Vagina (tissue), 2 donors: Measurements from ENCODE around the gene BCKDK. TPM values are rescaled to one million over a fixed set of nuclear protein-coding genes. Genes with fewer than 3 reads are reported as not detected.
"Not testable (repeated sequence)": the region's sequence is repeated elsewhere in the genome, so short reads cannot be mapped to it uniquely, and the experiment has no call there.

Experiments
- DNase-seq, 2 donors: peaks; one replicate each; pipeline ENCODE4 v3.0.0-alpha.2; 2017; ENCODE audit errors: extremely low spot score in 2 of 2
- H3K27ac ChIP-seq: fragments of 200-600 bp; sonication (generic); one replicate; pipeline ENCODE4 v1.5.1; 2019
- H3K27me3 ChIP-seq: fragments of 200-600 bp; sonication (generic); one replicate; pipeline ENCODE4 v1.5.1; 2019
- H3K36me3 ChIP-seq, 2 donors: fragments of 200-600 bp; sonication (generic); one replicate each; pipeline ENCODE4 v1.5.1; 2017 to 2019
- H3K4me1 ChIP-seq: fragments of 200-600 bp; sonication (generic); one replicate; pipeline ENCODE4 v1.5.1; 2019
- H3K4me3 ChIP-seq, 2 donors: fragments of 200-600 bp; sonication (generic); 1 replicate in 1 of 2; 2 replicates in 1 of 2; pipeline ENCODE4 v1.5.1; 2016 to 2019
- H3K9me3 ChIP-seq: fragments of 200-600 bp; sonication (generic); one replicate; pipeline ENCODE4 v1.5.1; 2019
- POLR2A ChIP-seq, 2 donors: fragments of 450-650 bp; IDR thresholded peaks; one replicate each; pipeline ENCODE4 v1.6.1; 2017; ENCODE audit warnings: antibody characterized with exemption in 2 of 2, mild to moderate bottlenecking in 2 of 2, moderate library complexity in 2 of 2
- POLR2AphosphoS5 ChIP-seq, 2 donors: sonication (generic); formaldehyde crosslinking; IDR thresholded peaks; one replicate each; pipeline ENCODE4 v1.9.0; 2017; ENCODE audit warnings: antibody characterized with exemption in 2 of 2, mild to moderate bottlenecking in 2 of 2, low read depth in 1 of 2; ENCODE audit not compliant: insufficient read depth in 1 of 2
- intact Hi-C: fragments of 100-400 bp; cut with DNase I; formaldehyde crosslinking; loops from one replicate; pipeline ENCODE4 v1.15.1; 2023
- total RNA-seq: library from RNA; depleted of rRNA; stranded (reverse); fragments of >200 nt; gene quantifications from one replicate; pipeline ENCODE4 v1.2.3, GENCODE V29; 2016
- TF ChIP-seq, protein P1 (sequence below), 3 experiments: fragments of 450-650 bp in 2 of 3; fragments of 200-600 bp in 1 of 3; sonication (generic) in 1 of 3; IDR thresholded peaks; one replicate each; pipeline ENCODE4 v1.5.1; 2017 to 2019; ENCODE audit warnings: antibody characterized with exemption in 3 of 3, mild to moderate bottlenecking in 2 of 3, moderate library complexity in 2 of 3

Gene BCKDK
- total RNA-seq, 1 donor from 2014 or later, result 48.9 TPM

DNA sequence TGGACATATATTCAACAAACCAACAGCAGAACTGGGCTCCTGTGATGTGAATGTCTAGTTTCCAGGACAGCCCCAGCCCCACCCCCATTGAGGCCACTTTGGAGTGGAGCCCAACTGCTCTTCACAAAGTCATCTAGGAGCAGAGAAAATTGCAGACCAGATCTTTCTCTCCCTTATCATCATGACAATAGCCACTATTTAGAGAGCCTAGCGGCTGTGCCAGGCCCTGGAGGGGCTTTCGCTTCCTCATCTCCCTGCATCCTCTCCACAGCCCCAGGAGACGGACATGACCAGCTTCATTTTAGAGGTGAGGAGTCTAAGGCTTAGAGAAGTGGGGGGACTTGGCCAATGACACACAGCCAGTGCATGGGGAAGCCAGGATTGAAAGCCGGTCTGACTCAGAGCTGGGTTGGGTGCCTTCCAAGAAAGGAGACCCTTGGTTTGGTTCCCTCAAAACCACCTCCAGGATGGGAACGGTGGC lies 25.9 kb downstream of the BCKDK start:
- Histone ChIP-seq H3K4me3 (peak overlapping the region in 1 of 2 donors; percentile 48), H3K27me3 (no peaks in the 10 kb centered on the region), H3K36me3 (peaks cover 0 to 27% of the 10 kb centered on the region in 2 donors), H3K4me1 (peaks cover 49% of the 10 kb centered on the region), H3K9me3 (no peaks in the 10 kb centered on the region), H3K27ac (peak overlapping the region; percentile 86)
- TF ChIP-seq POLR2AphosphoS5 (IDR thresholded peaks at IDR 0.05; ENCODE audit: insufficient read depth in 1 of 2, low read depth in 1 of 2) (no peak), POLR2A (IDR thresholded peaks at IDR 0.05) (no peak)
- TF ChIP-seq, protein P1, sequence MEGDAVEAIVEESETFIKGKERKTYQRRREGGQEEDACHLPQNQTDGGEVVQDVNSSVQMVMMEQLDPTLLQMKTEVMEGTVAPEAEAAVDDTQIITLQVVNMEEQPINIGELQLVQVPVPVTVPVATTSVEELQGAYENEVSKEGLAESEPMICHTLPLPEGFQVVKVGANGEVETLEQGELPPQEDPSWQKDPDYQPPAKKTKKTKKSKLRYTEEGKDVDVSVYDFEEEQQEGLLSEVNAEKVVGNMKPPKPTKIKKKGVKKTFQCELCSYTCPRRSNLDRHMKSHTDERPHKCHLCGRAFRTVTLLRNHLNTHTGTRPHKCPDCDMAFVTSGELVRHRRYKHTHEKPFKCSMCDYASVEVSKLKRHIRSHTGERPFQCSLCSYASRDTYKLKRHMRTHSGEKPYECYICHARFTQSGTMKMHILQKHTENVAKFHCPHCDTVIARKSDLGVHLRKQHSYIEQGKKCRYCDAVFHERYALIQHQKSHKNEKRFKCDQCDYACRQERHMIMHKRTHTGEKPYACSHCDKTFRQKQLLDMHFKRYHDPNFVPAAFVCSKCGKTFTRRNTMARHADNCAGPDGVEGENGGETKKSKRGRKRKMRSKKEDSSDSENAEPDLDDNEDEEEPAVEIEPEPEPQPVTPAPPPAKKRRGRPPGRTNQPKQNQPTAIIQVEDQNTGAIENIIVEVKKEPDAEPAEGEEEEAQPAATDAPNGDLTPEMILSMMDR (IDR thresholded peaks at IDR 0.05), result no peak
- intact Hi-C loops, result no loop called here
- no peak for DNase-seq

DNA sequence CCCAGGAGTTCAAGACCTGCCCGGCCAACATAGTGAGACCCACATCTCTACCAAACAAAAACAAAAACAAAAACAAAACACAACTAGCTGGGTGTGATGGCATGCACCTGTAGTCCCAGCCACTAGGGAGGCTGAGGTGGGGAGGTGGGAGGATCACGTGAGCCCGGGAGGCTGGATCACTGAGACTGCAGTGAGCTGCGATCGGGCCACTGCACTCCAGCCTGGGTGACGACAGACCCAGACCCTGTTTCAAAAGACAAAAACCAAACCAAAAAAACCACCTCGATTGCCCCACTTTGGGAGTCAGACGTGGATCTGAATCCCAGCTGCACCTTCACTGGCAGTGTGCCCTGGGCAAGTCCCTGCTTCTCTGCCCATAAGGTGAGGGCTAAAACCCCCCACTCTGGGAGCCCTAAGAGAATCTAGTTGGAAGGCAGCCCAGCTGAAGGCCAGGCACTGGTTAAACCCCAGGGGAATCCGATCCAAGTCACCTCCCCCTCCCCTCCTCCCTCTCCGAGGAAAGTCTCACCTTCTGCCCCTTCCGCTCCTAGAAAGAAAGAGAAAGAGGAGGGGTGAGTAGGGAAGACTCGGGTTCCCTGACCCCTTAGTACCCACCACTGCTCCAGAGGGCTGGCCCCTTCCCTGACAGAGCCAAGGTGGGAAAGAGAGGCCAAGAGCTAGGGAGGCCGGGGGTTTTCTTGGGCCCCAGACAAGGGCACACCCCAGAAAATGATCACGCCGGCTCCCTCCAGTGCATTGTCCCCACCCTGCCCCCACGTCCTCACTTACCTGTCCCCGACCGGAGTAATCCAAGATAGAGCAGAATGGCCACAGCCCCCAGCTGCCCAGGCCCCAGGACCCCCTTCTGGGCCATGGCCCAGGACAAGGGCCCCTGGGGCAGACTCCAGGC lies 26.7 kb downstream of the BCKDK start:
- Histone ChIP-seq H3K27ac (peak overlapping the region; percentile 86), H3K36me3 (peaks cover 0 to 27% of the 10 kb centered on the region in 2 donors), H3K27me3 (no peaks in the 10 kb centered on the region), H3K4me1 (peaks cover 46% of the 10 kb centered on the region), H3K9me3 (no peaks in the 10 kb centered on the region), H3K4me3 (peak overlapping the region in 1 of 2 donors; percentile 48)
- TF ChIP-seq POLR2AphosphoS5 (IDR thresholded peaks at IDR 0.05; ENCODE audit: insufficient read depth in 1 of 2, low read depth in 1 of 2), result no peak
- no peak for TF ChIP-seq POLR2A (IDR thresholded peaks at IDR 0.05)
- TF ChIP-seq, protein P1 (IDR thresholded peaks at IDR 0.05), result no peak
- intact Hi-C loops, result no loop called here
- no peak for DNase-seq

DNA sequence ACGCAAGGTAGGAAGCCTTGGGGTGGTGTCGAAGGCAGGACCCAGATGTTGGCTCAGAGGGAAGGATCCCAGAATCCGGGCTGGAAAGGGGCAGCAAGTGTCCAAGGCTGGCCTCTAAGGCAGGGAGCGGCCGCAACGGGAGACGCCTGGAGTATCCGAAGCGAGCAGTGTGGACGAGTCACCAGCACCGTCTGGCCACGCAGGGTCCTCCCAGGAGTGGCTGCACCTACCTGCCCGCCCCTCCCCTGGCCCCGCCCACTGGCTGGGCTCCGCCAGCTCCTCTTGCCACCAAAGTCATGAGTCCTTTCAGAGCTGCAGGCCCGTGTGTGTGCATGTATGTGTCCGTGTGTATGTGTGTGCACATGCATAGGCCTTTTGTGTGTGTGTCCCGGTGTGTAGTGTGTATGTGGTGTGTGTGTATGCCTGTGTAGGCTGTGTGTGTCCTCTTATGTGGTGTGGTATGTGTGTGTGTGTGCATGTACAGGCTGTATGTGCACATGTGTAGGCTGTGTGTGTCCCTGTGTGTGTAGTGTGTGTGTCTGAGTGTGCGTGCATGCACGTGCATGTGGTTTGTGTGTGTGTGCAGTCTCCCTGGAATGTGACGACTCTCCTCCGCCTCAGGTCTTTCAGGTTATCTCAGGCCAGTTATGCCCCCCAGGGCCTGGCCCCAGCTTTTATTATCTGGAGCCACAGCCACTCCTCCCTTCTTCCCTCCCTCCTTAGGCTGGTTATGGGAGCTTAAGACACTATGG lies 27.5 kb downstream of the BCKDK start, which contains the start of gene PRSS8:
TSS of gene PRSS8 (minus strand) at position 193 of the 752 bp plus-strand sequence. CDS start 229 bp downstream, outside the sequence.
- no peak for DNase-seq
- Histone ChIP-seq H3K36me3 (peaks cover 0 to 20% of the 10 kb centered on the region in 2 donors), H3K9me3 (no peaks in the 10 kb centered on the region), H3K27me3 (no peaks in the 10 kb centered on the region), H3K4me3 (peak within 1 kb of the TSS in 1 of 2 donors; percentile 48), H3K27ac (peak within 1 kb of the TSS; percentile 86), H3K4me1 (peaks cover 42% of the 10 kb centered on the region)
- intact Hi-C loops, result no loop called here
- peak; percentile 15 to 68 for TF ChIP-seq POLR2AphosphoS5 (IDR thresholded peaks at IDR 0.05; ENCODE audit: insufficient read depth in 1 of 2, low read depth in 1 of 2)
- TF ChIP-seq, protein P1 (IDR thresholded peaks at IDR 0.05), result no peak

DNA sequence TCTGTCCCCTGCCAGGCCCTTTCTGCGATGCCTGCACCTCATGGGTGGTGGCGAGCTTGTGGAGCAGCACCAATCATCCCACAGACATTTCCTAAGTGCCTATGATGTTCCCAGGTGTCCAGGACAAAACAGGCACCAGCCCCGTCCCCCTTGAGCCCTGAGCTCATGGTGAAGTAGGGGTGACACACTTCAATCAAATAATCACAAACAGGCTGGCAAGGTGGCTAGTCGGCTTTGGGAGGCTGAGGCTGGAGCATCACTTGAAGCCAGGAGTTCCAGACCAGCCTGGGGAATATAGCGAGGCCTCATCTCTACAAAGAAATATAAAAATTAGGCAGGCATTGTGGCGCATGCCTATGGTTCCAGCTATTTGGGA lies 28.1 kb downstream of the BCKDK start:
- Histone ChIP-seq H3K27ac (no peak overlapping the region), H3K4me3 (no peak overlapping the region), H3K36me3 (peaks cover 0 to 14% of the 10 kb centered on the region in 2 donors), H3K9me3 (no peaks in the 10 kb centered on the region), H3K4me1 (peaks cover 45% of the 10 kb centered on the region), H3K27me3 (no peaks in the 10 kb centered on the region)
- no peak for TF ChIP-seq POLR2A (IDR thresholded peaks at IDR 0.05)
- TF ChIP-seq POLR2AphosphoS5 (IDR thresholded peaks at IDR 0.05; ENCODE audit: insufficient read depth in 1 of 2, low read depth in 1 of 2), result no peak
- TF ChIP-seq, protein P1 (IDR thresholded peaks at IDR 0.05), result no peak
- DNase-seq, result peak in 1 of 2 donors; percentile 81
- intact Hi-C loops, result no loop called here

DNA sequence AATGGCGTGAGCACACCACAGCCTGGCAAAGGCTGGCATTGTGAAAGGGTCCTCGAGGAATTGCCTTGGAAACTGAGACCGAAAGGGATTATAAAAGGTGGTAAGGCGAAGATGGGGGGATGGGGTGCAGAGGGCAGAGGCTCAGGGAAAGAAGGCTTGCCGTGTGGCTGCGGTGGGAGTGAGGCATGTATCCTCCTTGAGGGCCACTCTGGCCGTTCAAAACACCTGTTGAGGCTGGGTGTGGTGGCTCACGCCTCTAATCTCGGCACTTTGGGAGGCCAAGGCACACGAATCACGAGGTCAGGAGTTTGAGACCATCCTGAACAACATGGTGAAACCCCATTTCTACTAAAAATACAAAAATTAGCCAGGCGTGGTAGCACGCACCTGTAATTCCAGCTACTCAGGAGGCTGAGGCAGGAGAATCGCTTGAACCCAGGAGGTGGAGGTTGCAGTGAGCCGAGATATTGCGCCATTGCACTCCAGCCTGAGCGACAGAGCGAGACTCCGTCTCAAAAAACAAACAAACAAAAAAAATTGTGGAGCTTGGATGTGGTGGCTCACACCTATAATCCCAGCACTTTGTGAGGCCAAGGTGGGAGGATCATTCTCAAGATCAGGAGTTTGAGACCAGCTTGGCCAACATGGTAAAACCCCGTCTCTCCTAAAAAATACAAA lies 28.8 kb downstream of the BCKDK start:
- H3K36me3 ChIP-seq, H3K27me3 ChIP-seq, H3K27ac ChIP-seq, H3K9me3 ChIP-seq, intact Hi-C loops, DNase-seq, H3K4me3 ChIP-seq: not testable (repeated sequence)
- H3K4me1 ChIP-seq, result peaks cover 45% of the 10 kb centered on the region
